Inferior parietal cortex (tissue), 1 donor: ENCODE measurements around the gene SNAPC4.
"Not testable (repeated sequence)": the region's sequence is repeated elsewhere in the genome, so short reads cannot be mapped to it uniquely, and the experiment has no call there.

Experiments
- DNase-seq: peaks from one replicate; pipeline ENCODE4 v3.0.0-alpha.2; 2016; ENCODE audit errors: extremely low spot score

The SNAPC4 gene

DNA sequence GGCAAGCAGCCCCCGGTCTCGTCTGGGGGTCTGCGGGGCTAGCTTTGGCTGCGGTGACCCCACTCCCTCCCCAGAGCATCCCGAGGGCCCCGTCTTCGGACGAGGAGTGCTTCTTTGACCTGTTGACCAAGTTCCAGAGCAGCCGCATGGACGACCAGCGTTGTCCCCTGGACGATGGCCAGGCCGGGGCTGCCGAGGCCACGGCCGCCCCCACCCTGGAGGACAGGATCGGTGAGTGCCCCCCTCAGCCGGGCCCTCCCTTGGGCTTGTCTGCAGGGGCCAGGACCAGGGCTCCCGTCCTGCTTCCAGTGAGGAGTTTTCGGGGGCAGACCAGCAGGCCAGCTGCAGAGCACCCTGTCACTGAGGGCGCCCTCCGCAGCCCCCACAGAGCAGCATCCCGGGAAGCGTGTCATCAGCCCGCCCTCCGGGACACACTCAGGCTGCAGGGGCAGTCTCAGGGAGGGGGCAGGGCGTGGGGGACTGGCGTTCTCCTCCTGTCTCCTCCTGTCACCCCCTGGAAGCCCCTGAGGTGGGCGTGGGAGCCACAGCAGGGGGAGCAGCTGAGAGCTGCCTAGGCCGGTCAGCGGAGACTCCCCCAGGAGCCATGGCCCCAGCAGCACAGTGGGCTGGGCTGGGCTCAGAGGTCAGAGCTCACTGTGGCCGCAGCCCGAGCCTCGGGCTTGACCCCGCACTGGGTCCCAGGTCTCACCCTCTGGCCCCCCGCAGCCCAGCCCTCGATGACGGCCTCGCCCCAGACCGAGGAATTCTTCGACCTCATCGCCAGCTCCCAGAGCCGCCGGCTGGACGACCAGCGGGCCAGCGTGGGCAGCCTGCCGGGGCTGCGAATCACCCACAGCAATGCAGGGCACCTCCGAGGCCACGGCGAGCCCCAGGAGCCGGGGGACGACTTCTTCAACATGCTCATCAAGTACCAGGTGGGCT is 44.1 kb downstream of the SNAPC4 start:
- no peak for DNase-seq

DNA sequence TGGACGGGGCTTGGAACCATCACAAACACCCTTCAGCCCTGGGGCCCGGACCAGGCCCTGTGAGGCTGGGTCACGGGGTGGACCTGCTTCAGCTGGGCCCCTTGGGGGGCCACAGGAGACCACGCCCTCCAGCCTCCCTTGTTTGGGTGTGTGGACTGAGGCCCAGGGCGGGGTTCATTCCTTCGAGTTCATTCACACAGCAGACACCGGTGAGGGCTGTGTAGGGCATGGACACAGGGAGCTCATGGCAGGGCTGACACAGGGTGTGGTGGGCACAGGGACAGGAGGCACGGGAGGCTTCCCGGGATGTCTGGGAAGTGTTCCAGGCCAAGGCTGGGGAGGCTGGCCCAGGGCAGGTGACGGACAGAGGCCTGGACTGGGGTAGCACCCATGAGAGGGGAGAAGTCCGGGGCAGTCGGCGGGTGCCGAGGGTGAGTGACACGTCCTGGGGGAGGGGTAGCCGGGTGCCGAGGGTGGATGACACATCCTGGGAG is 45.3 kb downstream of the SNAPC4 start:
- no peak for DNase-seq

DNA sequence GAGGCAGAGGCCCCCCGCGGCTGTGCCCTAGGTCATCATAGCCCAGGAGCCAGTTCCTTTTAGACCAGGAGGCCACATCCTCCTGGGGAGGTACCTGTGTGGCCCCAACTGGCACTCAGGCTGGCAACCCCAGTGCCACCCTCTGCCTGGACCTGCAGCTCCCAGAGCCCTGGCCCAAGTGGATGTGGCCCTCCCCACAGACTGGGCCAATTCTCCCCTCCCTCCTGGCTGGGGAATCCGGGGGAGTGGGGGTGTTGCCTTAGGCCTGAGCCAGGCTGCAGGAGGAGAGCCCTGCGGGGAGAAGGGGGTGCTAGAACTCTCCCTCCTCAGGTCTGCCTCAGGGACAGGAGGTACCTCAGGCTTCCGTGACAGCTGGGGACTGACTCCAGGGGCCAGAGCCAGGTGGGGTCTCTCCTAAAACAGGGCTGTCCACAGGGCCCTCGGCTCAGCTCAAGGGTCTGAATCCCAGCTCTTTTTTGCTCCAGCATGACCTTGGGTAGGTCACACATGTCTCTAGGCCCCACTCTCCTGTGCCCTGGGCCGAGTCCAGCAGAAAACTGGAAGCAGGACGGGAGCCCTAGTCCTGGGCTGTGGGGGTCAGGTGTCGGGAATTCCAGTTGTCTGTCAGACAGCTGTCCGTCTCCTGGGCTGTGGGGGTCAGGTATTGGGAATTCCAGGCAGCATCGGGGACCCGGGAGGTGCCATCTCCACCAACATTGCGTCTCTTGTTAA is 46.0 kb downstream of the SNAPC4 start:
- DNase-seq: no peak

DNA sequence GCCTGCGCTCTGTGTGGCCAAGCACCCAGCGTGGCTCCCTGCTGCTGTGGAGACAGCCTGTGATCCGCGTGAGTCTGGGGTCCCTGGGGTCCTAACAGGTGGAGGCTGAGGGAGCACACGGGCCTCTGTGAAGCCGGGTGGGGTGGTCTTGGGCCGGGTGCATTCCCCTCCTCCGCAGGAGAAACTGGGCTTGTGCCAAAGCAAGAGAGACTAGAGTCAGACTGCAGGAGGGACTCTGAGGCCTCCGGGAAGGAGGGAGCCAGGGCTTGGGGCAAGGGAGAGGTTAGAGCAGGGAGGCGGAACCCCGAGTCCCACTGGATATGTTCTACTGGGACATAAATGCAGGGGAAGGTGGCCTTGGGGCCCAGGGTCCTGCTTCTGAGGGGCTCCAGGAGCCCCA is 46.9 kb downstream of the SNAPC4 start:
- no peak for DNase-seq

DNA sequence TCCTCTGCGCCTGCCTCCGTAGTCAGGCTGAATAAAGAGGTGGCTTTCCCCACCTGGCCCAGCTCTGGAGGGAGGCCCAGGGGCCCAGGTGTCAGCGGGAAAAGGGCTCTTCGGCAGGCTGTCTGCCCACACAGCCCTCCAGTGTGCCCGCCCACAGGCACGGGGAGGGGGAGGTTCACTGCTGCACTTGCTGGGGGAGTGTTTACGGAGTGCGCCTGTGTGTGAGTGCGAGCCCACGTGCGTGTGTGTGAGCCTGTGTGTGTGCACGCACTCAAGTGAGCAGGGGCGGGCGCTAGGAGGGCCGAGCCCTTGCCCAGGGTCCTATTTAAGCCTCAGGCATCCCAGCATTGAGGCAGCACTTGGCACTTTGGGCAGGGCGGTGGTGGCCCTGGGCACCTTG is 47.3 kb downstream of the SNAPC4 start:
- no peak for DNase-seq

DNA sequence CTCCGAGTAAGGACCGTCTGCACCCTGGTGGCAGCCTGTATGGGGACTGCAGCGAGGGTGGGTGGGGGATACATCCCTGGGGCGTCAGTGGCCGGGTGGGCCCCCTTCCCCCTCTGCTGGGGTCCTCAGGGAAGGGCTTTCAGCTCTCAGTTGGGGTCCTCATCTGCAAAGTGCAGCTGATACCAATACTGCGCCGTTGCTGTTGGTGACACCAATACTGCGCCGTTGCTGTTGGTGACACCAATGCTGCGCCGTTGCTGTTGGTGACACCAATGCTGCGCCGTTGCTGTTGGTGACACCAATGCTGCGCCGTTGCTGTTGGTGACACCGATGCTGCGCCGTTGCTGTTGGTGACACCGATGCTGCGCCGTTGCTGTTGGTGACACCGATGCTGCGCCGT is 48.1 kb downstream of the SNAPC4 start:
- not testable (repeated sequence) for DNase-seq

DNA sequence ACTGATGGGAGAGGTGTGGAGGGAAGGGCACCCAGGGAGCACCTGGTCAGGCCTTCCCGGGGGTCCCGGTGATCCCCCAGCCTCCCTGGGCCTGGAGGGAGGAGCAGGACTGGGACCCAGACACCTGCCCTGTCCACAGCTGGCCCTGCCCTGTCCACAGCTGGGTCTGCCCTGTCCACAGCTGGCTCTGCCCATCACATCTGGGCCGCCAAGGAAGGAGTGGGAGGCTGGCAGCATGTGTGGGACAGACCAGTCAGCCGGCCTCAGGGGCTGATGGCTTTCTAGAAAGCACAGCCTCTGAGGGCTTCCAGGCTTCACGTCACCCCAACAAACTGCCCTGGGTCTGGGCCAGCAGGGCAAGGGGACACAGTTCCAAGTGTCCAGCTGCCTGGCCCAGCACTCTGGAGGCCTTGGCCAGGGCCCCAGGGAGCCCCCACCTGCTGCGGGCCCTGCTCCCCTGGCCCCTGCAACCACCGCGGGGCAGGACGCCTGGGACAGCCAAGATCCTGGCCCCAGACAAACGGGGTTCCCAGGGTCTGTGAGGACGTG is 48.6 kb downstream of the SNAPC4 start:
- DNase-seq: no peak
